ENCODE results near the gene LY6G5C. TPM values are rescaled to one million over a fixed set of nuclear protein-coding genes. Genes with fewer than 3 reads are reported as not detected.

The LY6G5C gene
- total RNA-seq, 1 donor from 2014 or later, result 0.15 TPM

Other genes starting within 250 kb of the LY6G5C start
- 5.5 and 8.8 TPM in 2 replicates for gene MICB, start 182.9 kb downstream of the LY6G5C start, total RNA-seq (ENCODE audit: low replicate concordance)
- not detected in 2 replicates for gene MCCD1, start 152.1 kb downstream of the LY6G5C start, total RNA-seq (ENCODE audit: low replicate concordance)
- gene DDX39B, start 139.1 kb downstream of the LY6G5C start, total RNA-seq (ENCODE audit: low replicate concordance), result 238 and 398 TPM in 2 replicates
- gene ATP6V1G2, start 134.5 kb downstream of the LY6G5C start, total RNA-seq (ENCODE audit: low replicate concordance), result 2.6 and 6.0 TPM in 2 replicates
- 26.1 and 28.2 TPM in 2 replicates for gene NFKBIL1, start 133.5 kb downstream of the LY6G5C start, total RNA-seq (ENCODE audit: low replicate concordance)
- gene LTA, start 108.8 kb downstream of the LY6G5C start, total RNA-seq (ENCODE audit: low replicate concordance), result not detected in 2 replicates
- not detected in 2 replicates for gene TNF, start 105.5 kb downstream of the LY6G5C start, total RNA-seq (ENCODE audit: low replicate concordance)
- gene LTB, start 98.6 kb downstream of the LY6G5C start, total RNA-seq (ENCODE audit: low replicate concordance), result not detected in 2 replicates
- gene LST1, start 94.8 kb downstream of the LY6G5C start, total RNA-seq (ENCODE audit: low replicate concordance), result 0.30 TPM in 1 of 2 replicates, not detected in the other
- gene NCR3, start 88.1 kb downstream of the LY6G5C start, total RNA-seq (ENCODE audit: low replicate concordance), result not detected in 2 replicates
- gene AIF1, start 65.8 kb downstream of the LY6G5C start, total RNA-seq (ENCODE audit: low replicate concordance), result not detected in 2 replicates
- gene PRRC2A, start 60.4 kb downstream of the LY6G5C start, total RNA-seq (ENCODE audit: low replicate concordance), result 13.9 and 24.8 TPM in 2 replicates
- 54.9 and 100 TPM in 2 replicates for gene BAG6, start 28.4 kb downstream of the LY6G5C start, total RNA-seq (ENCODE audit: low replicate concordance)
- gene APOM, start 25.2 kb downstream of the LY6G5C start, total RNA-seq (ENCODE audit: low replicate concordance), result 0.70 and 1.5 TPM in 2 replicates
- gene C6orf47, start 20.3 kb downstream of the LY6G5C start, total RNA-seq (ENCODE audit: low replicate concordance), result 16.6 and 18.2 TPM in 2 replicates
- gene GPANK1, start 16.1 kb downstream of the LY6G5C start, total RNA-seq (ENCODE audit: low replicate concordance), result 6.1 and 13.6 TPM in 2 replicates
- 71.1 and 94.1 TPM in 2 replicates for gene CSNK2B, start 15.0 kb downstream of the LY6G5C start, total RNA-seq (ENCODE audit: low replicate concordance)
- gene LY6G5B, start 11.1 kb downstream of the LY6G5C start, total RNA-seq (ENCODE audit: low replicate concordance), result 2.2 and 4.0 TPM in 2 replicates
- 51.3 and 104 TPM in 2 replicates for gene ABHD16A, start 22.3 kb upstream of the LY6G5C start, total RNA-seq (ENCODE audit: low replicate concordance)
- gene LY6G6F, start 25.8 kb upstream of the LY6G5C start, total RNA-seq (ENCODE audit: low replicate concordance), result not detected in 2 replicates
- not detected in 2 replicates for gene LY6G6D, start 34.3 kb upstream of the LY6G5C start, total RNA-seq (ENCODE audit: low replicate concordance)
- gene LY6G6C, start 40.7 kb upstream of the LY6G5C start, total RNA-seq (ENCODE audit: low replicate concordance), result not detected in 2 replicates
- not detected in 2 replicates for gene MPIG6B, start 42.3 kb upstream of the LY6G5C start, total RNA-seq (ENCODE audit: low replicate concordance)
- 108 and 116 TPM in 2 replicates for gene DDAH2, start 48.2 kb upstream of the LY6G5C start, total RNA-seq (ENCODE audit: low replicate concordance)
- gene CLIC1, start 55.5 kb upstream of the LY6G5C start, total RNA-seq (ENCODE audit: low replicate concordance), result 395 and 679 TPM in 2 replicates
- gene MSH5, start 58.9 kb upstream of the LY6G5C start, total RNA-seq (ENCODE audit: low replicate concordance), result 2.5 and 4.0 TPM in 2 replicates
- gene SAPCD1, start 81.6 kb upstream of the LY6G5C start, total RNA-seq (ENCODE audit: low replicate concordance), result 0.53 and 0.70 TPM in 2 replicates
- gene VWA7, start 96.3 kb upstream of the LY6G5C start, total RNA-seq (ENCODE audit: low replicate concordance), result 0.15 and 0.23 TPM in 2 replicates
- 37.9 and 59.7 TPM in 2 replicates for gene VARS1, start 114.7 kb upstream of the LY6G5C start, total RNA-seq (ENCODE audit: low replicate concordance)
- 24.6 and 27.8 TPM in 2 replicates for gene LSM2, start 125.9 kb upstream of the LY6G5C start, total RNA-seq (ENCODE audit: low replicate concordance)
- gene HSPA1L, start 134.2 kb upstream of the LY6G5C start, total RNA-seq (ENCODE audit: low replicate concordance), result 0.98 and 4.1 TPM in 2 replicates
- 47.1 and 396 TPM in 2 replicates for gene HSPA1A, start 134.5 kb upstream of the LY6G5C start, total RNA-seq (ENCODE audit: low replicate concordance)
- 66.7 and 494 TPM in 2 replicates for gene HSPA1B, start 146.7 kb upstream of the LY6G5C start, total RNA-seq (ENCODE audit: low replicate concordance)
- gene NEU1, start 181.8 kb upstream of the LY6G5C start, total RNA-seq (ENCODE audit: low replicate concordance), result 54.9 and 72.8 TPM in 2 replicates
- not detected in 2 replicates for gene SLC44A4, start 197.9 kb upstream of the LY6G5C start, total RNA-seq (ENCODE audit: low replicate concordance)
- gene EHMT2, start 216.6 kb upstream of the LY6G5C start, total RNA-seq (ENCODE audit: low replicate concordance), result 41.5 and 175 TPM in 2 replicates
- 6.2 and 12.4 TPM in 2 replicates for gene ZBTB12, start 221.0 kb upstream of the LY6G5C start, total RNA-seq (ENCODE audit: low replicate concordance)
- gene C2, start 246.7 kb upstream of the LY6G5C start, total RNA-seq (ENCODE audit: low replicate concordance), result 0.90 and 26.7 TPM in 2 replicates

Data from smooth muscle cell of the coronary artery (primary cell).